Endometrium (tissue), 2 donors: ENCODE measurements around the gene IGSF8.

Experiments
- FAIRE-seq: peaks from 2 replicates; lab custom pipeline; 2012; peaks lifted over from hg19 to GRCh38; lab: Jason Lieb, UNC
- donor health status: control.
- donor health status: control.

IGSF8 gene

DNA sequence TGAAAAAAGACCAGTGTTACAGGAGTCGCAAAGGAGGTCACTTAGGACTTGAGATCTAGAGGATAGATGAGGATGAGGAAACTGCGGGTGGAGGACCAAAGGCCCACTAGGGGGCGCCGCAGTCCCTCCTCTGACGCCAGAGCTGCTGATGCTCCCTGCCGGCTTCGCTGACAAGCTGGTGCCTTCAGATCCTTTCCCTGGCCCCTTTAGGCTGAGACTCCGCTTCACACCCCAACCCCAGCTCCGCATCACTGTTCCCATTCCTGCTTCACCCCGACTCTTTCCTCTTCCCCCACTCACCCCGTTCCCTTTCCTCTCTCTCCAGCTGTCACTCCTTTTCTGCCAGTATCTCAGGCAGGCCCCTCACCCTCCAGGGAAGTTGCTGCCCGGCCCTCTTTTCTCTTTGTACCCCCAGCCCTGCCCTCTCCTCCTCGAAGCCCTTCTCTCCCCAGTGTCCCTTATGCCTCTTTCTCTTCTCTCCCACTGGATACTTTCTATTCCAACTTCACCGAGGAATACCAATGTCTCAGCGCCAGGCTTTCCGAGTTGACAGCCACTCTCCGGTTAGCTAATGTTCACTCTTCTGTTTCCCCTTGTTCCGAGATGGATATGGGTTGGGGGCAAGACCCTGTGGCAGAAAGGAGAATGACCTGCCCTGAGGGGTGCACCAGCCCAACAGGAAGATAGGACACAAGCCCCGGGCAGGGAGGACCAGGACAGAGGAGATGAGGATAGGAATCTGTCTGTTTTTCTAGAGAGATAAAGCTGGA, 12.5 kb downstream of the IGSF8 start:
- FAIRE-seq, result no peak

DNA sequence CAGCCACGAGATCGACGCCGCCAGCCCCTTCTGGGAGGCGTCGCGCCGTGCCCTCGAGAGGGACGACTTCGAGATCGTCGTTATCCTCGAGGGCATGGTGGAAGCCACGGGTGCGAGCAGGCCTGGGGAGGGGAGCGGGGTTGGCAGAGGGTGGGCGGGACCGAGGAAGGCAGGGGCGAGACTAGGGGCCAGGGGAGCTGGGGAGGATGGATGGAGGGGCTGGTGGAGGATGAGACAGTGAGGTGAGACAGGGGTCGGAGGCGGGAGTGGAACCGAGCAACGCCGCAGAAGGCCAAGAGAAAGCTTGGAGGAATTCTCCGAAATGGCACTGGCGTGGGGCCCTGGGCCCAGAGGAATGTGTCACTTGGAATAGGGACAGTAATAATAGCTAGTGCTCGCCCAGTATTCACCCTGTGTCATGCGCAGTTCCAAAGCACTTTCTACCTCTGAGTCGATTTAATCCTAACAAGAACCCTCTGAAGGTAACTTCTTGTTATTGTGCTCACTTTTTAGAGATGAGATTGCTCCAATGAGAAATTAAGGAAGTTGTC, 13.6 kb downstream of the IGSF8 start:
- no peak for FAIRE-seq

DNA sequence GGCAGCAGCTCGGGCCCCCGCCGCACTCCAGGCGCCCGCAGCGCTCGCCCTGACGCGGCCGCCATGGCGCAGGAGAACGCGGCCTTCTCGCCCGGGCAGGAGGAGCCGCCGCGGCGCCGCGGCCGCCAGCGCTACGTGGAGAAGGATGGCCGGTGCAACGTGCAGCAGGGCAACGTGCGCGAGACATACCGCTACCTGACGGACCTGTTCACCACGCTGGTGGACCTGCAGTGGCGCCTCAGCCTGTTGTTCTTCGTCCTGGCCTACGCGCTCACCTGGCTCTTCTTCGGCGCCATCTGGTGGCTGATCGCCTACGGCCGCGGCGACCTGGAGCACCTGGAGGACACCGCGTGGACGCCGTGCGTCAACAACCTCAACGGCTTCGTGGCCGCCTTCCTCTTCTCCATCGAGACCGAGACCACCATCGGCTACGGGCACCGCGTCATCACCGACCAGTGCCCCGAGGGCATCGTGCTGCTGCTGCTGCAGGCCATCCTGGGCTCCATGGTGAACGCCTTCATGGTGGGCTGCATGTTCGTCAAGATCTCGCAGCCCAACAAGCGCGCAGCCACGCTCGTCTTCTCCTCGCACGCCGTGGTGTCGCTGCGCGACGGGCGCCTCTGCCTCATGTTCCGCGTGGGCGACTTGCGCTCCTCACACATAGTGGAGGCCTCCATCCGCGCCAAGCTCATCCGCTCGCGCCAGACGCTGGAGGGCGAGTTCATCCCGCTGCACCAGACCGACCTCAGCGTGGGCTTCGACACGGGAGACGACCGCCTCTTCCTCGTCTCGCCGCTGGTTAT, 14.2 kb downstream of the IGSF8 start:
- FAIRE-seq, result no peak

DNA sequence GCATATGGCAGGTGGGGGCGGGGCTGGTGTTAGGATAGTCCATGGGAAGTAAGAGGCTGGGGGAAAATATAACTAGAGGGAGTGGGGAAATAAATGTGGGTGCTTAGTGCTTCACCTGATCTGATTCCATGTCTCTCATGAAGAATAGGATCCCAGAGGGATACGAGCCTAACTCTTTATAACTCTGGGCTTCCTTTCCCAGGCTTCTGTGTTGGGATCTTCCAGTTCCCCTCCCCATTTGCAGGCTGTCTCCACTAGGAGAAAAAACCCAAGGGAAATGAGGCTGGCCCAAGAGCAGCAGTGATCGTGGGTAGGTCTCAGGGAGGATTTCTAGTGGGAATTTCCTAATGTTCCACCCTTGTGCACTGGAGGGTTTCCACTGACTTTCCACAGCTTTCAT, 15.5 kb downstream of the IGSF8 start:
- FAIRE-seq, result no peak

DNA sequence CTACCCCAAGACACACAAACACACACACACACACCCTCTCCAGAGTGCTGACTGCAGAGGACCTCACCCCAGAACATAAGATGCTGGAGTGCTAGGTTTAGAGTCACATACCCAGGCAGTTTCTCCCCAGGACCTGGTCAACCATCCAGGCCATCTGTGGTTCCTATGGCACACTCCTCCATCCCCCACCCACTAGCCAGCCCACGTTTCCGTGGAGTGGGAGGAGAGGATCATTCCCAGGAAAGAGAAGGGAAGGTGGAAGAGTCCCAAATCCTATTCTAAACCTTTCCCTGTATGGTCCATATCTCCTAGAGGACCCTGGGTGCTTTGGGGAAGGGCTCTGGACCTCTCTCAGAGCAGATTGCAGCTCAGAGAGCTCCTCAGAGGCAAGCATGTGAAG, 15.9 kb downstream of the IGSF8 start:
- no peak for FAIRE-seq

DNA sequence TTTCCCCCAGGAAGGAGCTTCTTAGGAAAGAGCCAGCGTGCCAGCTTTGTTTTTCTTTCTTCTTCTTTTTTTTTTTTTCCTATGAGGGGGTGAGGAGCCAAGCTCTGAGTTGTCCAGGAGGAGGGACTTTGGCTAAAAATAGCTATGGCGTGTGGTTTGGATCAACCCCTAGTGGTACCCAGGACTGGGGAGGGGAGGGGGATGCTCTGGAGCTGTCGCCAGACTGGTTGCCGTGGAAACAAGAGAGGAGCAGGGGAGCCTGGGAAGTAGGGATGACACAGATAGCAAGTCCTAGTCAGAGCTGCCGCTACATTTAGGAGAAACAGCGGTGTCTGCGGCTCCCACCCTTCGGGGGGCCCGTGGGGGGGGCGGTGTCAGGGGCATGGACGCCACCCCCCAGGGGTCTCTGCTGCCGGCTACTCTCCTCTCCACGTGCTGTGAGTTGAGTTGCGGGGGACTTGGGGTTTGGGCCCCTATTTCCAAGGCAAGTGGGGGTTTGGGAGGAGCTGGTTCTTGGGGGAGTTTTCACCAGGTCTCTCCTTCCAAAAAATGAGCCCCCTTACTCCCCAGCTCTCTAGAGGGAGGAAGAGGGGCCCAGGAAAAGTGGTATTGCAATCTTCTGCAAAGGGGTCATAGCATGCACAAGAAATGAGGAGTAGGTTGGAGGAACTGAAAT, 17.0 kb downstream of the IGSF8 start, which contains the start of gene KCNJ9:
Gene KCNJ9 (plus strand): TSS at position 278 of the 676 bp plus-strand sequence. CDS start 2,493 bp downstream, outside the sequence.
- no peak for FAIRE-seq

DNA sequence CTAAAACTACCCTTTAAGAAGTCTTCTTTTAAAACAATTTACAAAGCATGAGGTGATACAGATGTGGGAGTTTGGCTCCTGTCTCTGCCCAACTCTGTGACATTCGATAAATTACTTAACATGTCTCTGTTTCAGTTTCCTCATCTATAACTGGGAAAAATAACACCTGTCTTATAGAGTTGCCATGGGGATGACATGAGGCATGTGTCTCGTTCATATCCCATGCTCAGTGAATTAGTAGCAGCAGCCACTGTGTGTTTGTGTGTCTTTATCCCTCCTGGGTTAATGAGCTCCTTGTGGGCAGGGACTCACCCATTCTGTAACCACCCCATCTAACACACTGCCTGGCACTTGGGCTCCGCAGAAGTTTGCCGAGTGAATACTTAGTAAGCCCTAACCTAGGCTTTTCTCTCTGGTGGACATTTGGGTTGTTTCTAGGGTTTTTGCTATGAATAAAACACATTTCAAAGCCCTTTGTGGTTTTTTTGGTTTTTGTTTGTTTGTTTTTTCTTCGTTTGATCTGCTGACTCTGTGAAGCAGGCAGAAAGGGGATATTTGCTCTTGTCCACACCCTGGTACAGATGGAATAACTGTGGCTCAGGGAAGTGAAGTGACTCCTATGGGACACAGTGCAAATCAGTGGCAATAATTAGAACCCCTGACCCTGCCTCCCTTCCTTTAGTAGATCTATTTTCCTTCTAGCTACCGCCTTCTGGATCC, 17.9 kb downstream of the IGSF8 start:
- FAIRE-seq, result no peak

DNA sequence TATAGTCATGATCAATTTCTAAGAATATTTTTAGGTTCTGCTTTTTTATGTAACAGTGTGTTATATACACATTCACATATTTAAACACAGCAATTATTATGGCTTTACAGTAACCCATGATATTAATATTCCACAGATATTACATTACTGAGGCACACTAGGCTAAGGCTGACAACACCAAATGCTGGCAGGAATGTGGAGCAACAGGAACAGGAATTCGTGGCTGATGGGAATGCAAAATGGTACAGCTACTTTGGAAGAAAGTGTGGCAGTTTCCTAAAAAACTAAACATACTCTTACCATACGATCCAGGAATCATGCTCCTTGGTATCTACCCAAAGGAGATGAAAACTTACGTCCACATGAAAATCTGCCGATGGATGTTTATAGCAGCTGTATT, 19.0 kb downstream of the IGSF8 start:
- no peak for FAIRE-seq

- no peak for FAIRE-seq
These were observed 19.8 kb downstream of the IGSF8 start for GRCh38 chr1:160078512-160079195.

DNA sequence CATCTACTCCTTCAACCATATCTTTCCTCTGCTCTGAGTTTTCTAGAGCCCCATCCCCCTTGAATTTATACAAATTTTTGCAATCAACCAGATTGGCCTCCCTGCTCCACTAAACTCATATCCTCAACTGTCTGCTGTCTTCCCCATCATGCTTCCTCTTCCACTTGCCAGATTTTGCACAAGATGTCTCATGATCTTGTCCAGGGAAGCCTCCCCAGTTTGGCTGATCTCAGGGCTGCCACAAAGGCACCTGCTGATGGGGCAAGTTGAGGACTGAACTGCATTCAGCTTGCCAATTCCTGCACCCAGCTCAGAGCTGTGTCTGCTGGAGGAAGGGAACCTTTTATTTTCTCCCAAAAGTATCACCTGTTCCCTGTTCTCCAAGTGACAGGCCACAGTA, 20.9 kb downstream of the IGSF8 start:
- no peak for FAIRE-seq

DNA sequence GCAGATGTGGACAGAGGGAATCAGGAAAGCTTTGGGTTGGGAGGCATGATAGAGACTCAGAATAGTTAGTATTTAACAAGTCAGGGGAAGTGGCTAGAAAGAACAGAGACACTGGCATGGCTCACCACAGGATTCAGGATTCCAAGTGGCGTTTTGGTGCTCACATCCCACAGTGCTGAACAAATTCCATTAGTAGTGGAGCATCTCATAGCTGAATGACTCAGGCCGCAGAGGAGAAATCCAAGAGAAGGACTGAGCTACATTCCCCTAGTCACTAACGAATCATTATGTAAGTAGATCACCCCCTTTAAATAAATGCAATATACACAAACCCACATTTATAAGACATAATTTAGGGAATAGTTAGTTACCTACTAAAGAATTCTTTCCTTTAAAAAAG, 22.1 kb downstream of the IGSF8 start:
- FAIRE-seq, result no peak

- FAIRE-seq, result no peak
These were observed 22.6 kb downstream of the IGSF8 start for GRCh38 chr1:160075836-160076235.

DNA sequence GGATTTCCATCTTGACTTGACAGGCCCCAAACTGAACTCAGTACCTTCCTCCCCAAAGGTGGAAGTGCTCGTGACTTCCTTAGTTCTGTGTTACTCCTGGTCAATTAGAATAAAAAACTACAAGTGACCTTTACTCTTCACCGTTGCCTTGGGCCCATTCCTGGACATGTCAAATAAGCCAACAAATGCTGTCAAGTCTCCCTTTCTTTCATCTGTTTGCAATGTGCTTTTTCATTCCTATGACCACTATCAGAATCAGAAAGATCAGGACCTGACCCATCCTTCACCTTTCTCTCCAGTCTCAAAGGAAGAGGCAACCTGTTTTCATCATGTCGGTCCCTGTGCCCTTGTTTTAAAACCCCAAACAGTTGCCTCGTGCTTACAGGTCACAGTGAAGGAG, 23.6 kb downstream of the IGSF8 start:
- FAIRE-seq, result no peak

DNA sequence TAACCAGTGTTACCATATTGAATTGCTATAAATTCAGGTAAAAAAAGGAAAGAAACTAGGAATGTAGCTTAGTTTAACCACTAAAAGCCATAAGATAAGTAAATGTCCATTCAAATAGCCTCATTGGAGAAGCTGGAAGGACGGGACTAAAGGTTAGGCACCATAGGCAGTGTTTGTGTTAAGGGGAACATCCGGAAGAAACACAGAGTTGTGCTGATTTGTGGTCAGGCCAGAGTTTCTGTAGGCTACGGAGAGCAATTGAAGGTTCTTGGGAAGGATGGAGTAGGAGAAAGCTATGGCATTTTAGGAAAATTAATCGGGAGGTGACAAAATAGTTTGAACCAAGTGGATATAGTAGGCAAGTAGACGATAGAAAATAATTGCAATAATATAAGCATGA, 27.1 kb downstream of the IGSF8 start:
- no peak for FAIRE-seq

- no peak for FAIRE-seq
These were observed 27.9 kb downstream of the IGSF8 start for GRCh38 chr1:160070243-160071163.

- FAIRE-seq, result no peak
These were observed 28.8 kb downstream of the IGSF8 start, which contains the start of gene KCNJ10 for GRCh38 chr1:160069460-160070231. Gene KCNJ10, minus strand, starts transcription at chr1:160070160. Its CDS starts 27,628 bp downstream, at chr1:160042532.

DNA sequence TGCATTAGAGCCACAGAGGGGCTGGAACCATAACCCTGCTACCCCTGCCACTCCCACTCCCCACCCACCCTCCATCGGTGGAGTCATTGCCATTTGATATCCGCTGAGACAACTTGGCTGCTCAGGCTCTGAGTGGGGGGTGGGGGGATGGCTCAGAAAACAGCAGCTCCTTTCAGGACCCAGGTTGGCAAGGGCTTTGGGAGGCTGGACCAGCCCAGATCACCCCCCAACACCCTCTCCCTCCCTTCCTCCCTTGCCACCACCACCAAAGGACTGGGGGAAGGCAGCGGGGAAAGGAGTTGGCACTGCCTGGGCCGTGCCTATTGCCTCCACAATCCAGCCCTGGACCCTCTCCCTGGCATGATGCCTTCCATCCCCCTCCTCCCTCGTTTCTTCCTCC, 30.2 kb downstream of the IGSF8 start:
- FAIRE-seq, result no peak

- no peak for FAIRE-seq
These were observed 31.3 kb downstream of the IGSF8 start for GRCh38 chr1:160066829-160067745.
